Endothelial cell of umbilical vein (primary cell): ENCODE data around the gene FPR1.

Source experiments
- CTCF ChIP-seq, 2 donors: IDR thresholded peaks; 1 replicate in 1 of 2; 2 replicates in 1 of 2; pipeline ENCODE4 v1.5.1; 2011; ENCODE audit warnings: low read length in 2 of 2, mild to moderate bottlenecking in 2 of 2, moderate library complexity in 2 of 2, control low read depth in 1 of 2, inconsistent platforms in 1 of 2, low read depth in 1 of 2; ENCODE audit not compliant: insufficient read depth in 1 of 2; ENCODE audit errors: extremely low read depth in 1 of 2
- EZH2 ChIP-seq: IDR thresholded peaks from 2 replicates; pipeline ENCODE4 v1.6.1; 2012; ENCODE audit warnings: borderline replicate concordance, low read depth, mild to moderate bottlenecking, moderate library complexity, low read length, inconsistent platforms; ENCODE audit not compliant: severe bottlenecking
- JUN ChIP-seq: IDR thresholded peaks from 2 replicates; pipeline ENCODE4 v1.6.1; 2011; ENCODE audit warnings: borderline replicate concordance, low read depth; ENCODE audit not compliant: insufficient read length, insufficient read depth
- POLR2A ChIP-seq: IDR thresholded peaks from 2 replicates; pipeline ENCODE4 v1.6.1; 2012; ENCODE audit warnings: low read depth, mild to moderate bottlenecking, control low read depth, low read length

GRCh38 chr19:51781999-51782398 lies 30.3 kb upstream of the FPR1 start:
- no peak for TF ChIP-seq CTCF (IDR thresholded peaks at IDR 0.05; ENCODE audit: extremely low read depth in 1 of 2, insufficient read depth in 1 of 2, low read depth in 1 of 2, low read length in 2 of 2)
- TF ChIP-seq JUN, result no peak
- TF ChIP-seq EZH2, result no peak
- no peak for TF ChIP-seq POLR2A
